NCI-H128 (cell line): ENCODE measurements around the gene PALLD.
A peak's percentile ranks its signal among the peaks of the same experiment; 100 is the strongest.
"Not testable (repeated sequence)": the region's sequence is repeated elsewhere in the genome, so short reads cannot be mapped to it uniquely, and the experiment has no call there.

Experiments
- DNase-seq: peaks from one replicate; lab custom pipeline; 2025; ENCODE audit not compliant: unreplicated experiment; lab: John Stamatoyannopoulos, UW

Gene PALLD

DNA sequence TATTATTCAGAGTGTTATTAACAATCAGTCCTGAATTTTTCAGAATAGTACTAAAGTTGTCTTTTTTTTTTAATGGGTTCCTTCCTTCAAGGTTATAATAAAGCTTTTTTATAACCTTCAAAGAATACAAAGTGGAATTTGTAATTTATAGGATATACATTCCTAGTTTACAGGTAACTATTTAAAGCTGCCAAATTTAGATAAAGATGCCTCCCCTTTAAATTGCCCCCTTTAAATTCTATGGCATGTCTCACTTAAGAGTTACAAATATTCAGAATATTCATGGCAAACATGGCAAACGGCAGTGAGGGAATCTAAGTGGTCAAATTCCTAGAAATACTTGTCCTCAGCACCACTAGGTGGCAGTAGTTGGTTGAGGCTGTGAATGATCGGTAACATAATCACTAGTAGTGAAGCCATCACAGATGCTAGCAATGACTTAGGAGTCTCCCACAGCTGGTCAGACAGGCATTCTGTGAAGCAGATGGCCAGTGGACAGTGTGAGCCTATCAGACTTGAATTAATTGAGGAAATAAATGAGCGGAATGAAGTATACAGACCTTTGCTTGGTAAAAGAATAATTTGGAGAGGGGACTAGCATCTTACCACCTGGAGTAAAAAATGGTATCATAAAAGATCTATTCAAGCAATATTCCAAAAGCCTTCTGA, 426.8 kb downstream of the PALLD start:
- peak; percentile 6 for DNase-seq

DNA sequence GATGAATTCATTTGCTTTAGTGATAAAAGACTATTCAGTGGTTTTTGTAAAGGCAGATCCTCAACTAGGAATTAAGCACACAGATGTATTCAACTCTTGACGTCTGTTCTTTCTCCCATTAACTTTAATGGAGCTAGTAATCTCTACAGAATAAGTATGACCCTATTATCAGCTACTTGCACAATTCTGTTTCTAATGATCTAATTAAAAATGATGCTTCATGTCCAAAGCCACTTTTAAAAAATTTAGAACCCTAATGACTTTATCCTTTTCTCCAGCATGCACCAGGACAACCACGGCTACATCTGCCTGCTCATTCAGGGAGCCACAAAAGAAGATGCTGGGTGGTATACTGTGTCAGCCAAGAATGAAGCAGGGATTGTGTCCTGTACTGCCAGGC, 427.8 kb downstream of the PALLD start:
- no peak for DNase-seq

DNA sequence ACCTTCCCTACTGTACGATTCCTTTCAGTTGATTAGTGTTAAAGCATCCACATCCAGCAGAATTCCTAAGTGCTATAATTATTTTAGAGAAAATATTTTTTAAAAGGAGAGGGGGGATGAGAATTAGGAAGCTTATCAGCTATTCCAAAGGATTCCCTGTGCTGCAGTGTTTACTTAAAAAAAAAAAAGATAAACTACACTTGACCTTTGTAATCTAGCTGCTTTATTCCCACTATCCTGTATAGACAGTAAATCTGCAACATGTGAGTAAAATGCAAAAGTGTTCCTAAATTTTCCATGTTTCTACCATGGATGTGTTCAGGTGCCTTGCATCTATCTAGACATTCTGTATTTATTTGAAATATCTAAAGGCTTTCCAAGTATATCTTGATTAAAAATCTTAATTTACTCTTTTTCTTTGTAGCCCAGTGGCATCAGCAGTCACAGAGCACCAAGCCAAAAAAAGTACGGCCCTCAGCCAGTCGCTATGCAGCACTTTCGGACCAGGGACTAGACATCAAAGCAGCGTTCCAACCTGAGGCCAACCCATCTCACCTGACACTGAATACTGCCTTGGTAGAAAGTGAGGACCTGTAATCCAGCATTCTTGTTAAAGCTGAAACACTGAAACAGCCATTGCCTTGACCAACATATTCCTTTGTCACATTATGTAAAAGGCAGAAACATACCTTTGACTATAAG, 429.1 kb downstream of the PALLD start:
- DNase-seq = no peak

DNA sequence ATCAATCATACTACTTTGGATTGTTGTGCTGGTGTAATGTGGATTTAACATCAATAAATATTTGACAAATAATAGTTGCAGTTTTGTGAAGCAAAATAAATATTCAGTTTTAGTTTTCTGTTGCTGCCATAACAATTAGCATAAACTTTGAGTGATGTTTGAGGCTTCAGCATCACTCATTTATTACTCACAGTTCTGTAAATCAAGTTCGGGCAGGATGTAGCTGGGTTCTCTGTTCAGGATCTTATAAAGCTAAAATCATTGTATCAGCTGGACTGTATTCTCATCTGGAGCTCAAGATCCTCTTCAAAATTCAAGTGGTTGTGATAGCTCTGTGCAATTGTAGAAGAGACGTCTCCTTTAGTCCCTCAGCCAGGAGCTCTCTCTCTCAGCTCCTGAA, 431.5 kb downstream of the PALLD start:
- no peak for DNase-seq

DNA sequence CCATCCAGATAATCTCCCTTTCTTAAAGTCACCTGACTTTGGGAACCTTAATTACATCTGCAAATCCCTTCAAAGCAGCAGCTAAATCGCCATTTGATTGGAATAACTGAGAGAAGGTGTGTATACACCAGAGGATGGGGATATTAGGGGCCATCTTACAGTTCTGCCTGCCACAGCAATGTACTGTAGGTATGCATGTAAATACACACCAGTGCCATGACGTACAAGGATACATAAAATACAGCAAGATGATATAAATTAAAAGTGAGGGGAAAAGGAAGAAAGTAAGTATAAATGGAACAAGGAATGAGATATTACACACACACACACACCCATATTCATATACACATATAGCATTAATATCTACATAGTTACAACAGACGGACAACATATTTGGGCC, 432.0 kb downstream of the PALLD start:
- no peak for DNase-seq

DNA sequence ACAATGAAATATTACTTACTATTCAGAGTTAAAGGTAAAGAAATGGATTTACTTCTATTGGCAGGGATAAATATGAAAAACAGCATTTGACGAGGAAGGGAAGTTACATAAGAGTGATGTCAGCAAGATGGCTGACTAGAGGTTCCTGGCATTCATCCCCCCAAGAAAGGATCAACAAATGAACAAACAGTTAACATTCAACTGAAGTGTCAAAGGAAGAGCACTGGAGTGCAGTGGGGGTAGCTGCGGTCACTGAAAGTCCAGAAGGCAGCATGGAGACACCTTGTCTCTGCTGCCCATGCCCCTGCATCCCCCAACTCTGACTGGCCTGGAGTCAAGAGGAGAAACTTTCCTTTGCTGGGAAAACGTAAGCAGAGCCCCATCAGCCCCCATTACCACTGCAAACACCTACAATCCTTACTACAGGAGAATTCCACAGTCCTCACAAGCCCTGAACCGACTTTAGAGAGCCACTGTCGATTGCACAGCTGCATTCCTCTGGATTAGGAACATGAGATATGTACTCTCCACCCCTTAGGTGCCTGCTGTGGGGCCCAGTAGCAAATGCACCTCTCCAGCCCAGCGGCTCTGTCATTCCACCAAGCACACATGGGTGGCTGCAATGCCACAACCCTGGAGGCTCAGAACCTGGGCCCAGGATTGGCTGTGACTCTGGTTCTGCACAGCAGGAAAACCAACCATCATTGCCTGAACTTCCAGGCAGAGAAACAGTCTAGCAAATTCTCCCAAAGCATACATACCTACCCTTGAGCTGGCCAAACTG, 433.8 kb downstream of the PALLD start:
- no peak for DNase-seq

DNA sequence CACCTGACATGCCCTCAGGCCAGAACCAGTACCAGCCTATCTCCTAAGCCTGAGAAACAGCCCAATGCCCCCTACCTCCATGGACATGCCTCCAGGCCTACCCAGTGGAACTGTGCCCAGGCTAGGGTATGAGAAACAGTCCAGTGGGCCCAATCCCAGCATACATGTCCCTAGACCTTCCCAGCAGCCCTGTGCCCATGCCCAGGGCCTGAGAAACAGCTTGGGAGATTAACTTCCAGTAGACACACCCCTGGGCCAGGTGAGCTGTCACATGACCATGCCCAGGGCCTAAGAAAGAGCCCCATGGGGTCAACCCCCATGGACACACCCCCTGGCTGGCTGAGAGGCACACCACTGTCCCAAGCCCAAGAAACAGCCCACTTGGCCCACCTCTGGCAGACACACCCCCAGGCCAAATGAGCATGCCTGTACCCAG, 434.4 kb downstream of the PALLD start:
- DNase-seq = no peak

DNA sequence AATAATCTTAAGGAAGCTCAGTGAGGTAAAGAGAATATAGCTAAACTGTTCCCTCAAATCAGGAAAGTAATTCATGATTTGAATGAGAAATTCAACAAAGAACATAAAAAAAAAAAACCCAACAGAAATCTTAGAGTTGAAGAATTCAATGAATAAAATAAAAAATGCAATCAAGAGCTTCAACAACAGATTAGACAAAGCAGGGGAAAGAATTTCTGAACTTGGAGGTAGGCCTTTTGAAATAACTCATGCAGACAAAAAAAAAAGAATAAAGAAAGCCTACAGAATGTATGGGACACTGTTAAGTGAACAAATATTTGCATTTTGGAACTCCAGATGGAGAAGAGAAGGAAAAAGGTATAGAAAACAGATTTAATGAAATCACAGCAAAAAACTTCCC, 435.3 kb downstream of the PALLD start:
- DNase-seq = no peak

DNA sequence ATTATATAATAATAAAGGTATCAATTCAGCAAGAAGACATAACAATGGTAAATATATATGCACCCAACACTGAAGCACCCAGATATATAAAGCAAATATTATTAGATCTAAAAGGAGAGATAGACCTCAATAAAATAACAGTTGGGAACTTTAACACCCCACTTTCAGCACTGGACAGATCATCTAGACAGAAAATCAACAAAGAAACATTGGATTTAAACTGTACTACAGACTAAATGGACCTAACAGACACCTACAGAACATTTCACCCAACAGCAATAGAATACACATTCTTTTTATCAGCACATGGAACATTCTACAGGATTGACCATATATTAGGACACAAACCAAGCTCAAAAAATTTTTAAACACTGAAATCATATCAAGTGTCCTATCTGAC, 436.6 kb downstream of the PALLD start:
- no peak for DNase-seq

DNA sequence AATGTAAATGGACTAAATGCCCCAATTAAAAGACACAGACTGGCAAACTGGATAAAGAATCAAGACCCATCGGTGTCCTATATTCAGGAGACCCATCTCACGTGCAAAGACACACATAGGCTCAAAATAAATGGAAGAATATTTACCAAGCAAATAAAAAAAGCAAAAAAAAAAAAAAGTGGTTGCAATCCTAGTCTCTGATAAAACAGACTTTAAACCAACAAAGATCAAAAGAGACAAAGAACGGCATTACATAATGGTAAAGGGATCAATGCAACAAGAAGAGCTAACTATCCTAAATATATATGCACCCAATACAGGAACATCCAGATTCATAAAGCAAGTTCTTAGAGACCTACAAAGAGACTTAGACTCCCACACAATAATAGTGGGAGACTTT, 440.6 kb downstream of the PALLD start:
- not testable (repeated sequence) for DNase-seq

DNA sequence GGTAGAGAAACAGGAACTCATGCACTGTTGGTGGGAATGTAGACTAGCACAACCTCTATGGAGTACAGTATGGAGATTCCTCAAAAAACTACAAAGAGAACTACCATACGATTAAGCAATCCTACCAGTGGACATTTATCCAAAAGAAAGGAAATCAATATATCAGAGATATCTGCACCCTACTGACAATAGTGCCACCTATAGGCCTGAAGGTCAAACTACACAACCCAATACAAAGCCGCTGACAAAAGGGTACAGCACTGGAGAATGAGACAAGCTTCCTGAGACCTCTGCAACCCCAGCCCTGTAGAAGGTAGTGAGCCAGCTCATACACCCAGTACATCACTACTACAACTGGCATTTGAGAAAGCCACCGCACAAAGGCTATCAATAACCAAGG, 446.1 kb downstream of the PALLD start:
- DNase-seq = no peak

DNA sequence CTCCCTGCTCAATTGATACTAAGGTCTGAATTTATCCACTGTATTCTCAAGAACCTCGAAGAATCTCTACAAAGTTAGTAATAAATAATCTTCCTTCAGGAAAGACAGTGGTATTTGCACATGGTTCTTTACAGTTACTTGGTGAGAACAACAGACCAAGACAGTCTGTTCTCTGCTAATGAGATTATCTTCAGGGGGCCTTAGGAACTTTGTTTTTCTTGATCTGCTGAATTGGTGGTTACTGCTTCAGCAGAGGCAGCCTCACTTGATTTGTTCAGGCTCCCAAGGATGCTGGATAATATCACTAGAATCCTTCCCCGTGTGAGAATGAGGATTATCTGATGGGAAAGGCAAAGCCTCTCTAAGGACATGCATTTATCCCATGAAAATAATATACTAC, 448.4 kb downstream of the PALLD start:
- DNase-seq = no peak

DNA sequence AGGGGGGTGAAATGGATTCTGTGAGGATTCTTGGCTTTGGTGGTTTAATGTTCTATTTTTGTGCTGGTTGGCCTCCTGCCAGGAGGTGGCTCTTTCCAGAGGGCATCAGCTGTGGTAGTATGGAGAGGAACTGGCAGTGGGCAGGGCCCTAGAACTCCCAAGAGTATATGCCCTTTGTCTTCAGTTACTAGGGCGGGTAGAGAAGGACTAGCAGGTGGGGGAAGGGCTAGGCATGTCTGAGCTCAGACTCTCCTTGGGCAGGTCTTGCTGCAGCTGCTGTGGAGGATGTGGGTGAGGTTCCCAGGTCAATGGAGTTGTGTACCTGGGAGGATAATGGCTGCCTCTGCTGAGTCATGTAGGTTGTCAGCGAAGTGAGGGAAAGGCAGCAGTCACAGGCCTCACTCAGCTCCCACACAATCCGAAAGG, 456.0 kb downstream of the PALLD start:
- peak; percentile 14 for DNase-seq

DNA sequence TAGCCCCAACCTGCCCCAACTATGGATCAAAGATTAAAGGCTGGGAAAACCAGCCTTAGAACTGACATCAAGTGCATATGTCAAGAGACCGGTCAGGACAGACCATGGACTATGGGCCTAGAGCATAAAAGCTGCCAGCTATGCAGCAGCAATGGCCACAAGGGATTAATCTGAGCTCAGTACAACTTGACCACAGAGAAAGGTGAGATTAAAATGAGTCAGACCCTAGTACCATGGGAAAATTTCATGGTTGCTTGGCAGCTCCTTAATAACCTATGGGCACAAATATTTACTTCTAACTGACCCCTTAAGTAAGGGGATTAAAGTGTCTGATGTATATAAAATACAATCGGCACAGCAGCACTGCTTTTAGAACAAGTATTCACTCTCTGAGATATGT, 458.8 kb downstream of the PALLD start:
- DNase-seq = no peak

DNA sequence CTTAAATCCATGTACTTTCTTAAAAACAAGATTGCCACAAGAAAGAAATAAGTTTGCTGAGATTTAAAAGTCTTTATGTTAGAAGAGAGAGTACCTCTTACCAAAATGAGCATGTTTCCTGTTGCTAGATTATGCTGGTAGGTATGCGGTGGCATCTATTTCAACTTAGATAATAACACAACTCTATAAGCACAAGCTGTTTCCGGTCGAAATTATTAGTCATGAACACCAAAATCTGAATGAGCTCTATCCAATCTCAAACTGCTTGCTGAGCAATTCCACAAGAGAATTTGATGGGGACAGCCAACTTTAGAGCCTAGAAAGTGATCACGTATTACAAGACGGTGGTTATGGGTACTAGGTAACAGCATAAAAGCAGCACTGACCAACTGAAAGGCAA, 463.9 kb downstream of the PALLD start:
- no peak for DNase-seq

DNA sequence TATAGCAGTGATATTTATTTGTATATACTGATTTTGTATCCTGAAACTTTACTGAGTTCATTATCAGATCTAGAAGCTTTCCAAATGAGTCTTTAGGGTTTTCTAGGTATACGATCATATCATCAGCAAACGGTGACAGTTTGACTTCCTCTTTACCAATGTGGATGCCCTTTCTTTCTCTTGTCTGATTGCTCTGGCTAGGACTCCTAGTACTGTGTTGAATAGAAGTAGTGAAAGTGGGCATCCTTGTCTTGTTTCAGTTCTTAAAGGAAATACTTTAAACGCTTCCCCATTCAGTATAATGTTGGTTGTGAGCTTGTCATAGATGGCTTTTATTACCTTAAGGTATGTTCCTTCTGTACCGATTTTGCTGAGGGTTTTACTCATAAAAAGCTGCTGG, 475.7 kb downstream of the PALLD start:
- DNase-seq = no peak
